WTC11 (cell line): ENCODE data around the gene YKT6. TPM values are rescaled to one million over a fixed set of nuclear protein-coding genes. Genes with fewer than 3 reads are reported as not detected.

Experiments
- ATAC-seq: fragments of 200-7000 bp; cut with Tn5 transposase; 2 replicates; pipeline ENCODE4 v1.10.0; 2021; ENCODE audit warnings: mild to moderate bottlenecking, moderate library complexity
- CTCF ChIA-PET: fragments of 300-600 bp; sonication (Branson Sonifier 250); formaldehyde crosslinking; loops from one replicate; lab custom pipeline; 2021; ENCODE audit warnings: antibody characterized with exemption; lab: Charles Lee
- POLR2A ChIA-PET: fragments of 350-600 bp; sonication (Branson Sonifier 250); formaldehyde crosslinking; loops from one replicate; lab custom pipeline; 2021; ENCODE audit warnings: antibody characterized with exemption; lab: Charles Lee
- DNase-seq: peaks from one replicate; pipeline ENCODE4 v3.0.0; 2021; ENCODE audit warnings: low spot score
- H3K27ac Mint-ChIP-seq: 2 replicates; pipeline ENCODE4 v1.8.0; 2021; ENCODE audit warnings: mixed read lengths
- H3K27me3 Mint-ChIP-seq: 2 replicates; pipeline ENCODE4 v1.8.0; 2021; ENCODE audit warnings: low read depth, mild to moderate bottlenecking, moderate library complexity, mixed read lengths
- H3K36me3 Mint-ChIP-seq: 2 replicates; pipeline ENCODE4 v1.8.0; 2021; ENCODE audit warnings: mixed read lengths
- H3K4me1 Mint-ChIP-seq: 2 replicates; pipeline ENCODE4 v1.8.0; 2022; ENCODE audit warnings: mixed read lengths
- H3K4me3 Mint-ChIP-seq: 2 replicates; pipeline ENCODE4 v1.8.0; 2021; ENCODE audit warnings: mild to moderate bottlenecking, moderate library complexity, mixed read lengths
- H3K9me3 Mint-ChIP-seq: 2 replicates; pipeline ENCODE4 v1.8.0; 2021; ENCODE audit warnings: mixed read lengths
- ARID4B ChIP-seq: sonication (generic); formaldehyde crosslinking; IDR thresholded peaks from 2 replicates; pipeline ENCODE4 v1.8.0; 2023; ENCODE audit warnings: missing genetic modification reagents, mild to moderate bottlenecking, borderline replicate concordance
- ATF2 ChIP-seq: sonication (generic); formaldehyde crosslinking; IDR thresholded peaks from 2 replicates; pipeline ENCODE4 v1.8.1; 2022; ENCODE audit warnings: low read depth, missing genetic modification reagents, borderline replicate concordance
- ELF4 ChIP-seq: sonication (generic); formaldehyde crosslinking; IDR thresholded peaks from 2 replicates; pipeline ENCODE4 v1.8.1; 2022; ENCODE audit warnings: low read depth, mild to moderate bottlenecking, moderate library complexity, missing genetic modification reagents
- ERG ChIP-seq: fragments of 250-450 bp; sonication (Bioruptor Pico); IDR thresholded peaks from 2 replicates; pipeline ENCODE4 v1.8.0; 2021; ENCODE audit warnings: mild to moderate bottlenecking
- FOXK1 ChIP-seq: sonication (generic); formaldehyde crosslinking; IDR thresholded peaks from 2 replicates; pipeline ENCODE4 v1.8.0; 2022; ENCODE audit warnings: mild to moderate bottlenecking, moderate library complexity, missing genetic modification reagents
- GABPB1 ChIP-seq: sonication (generic); formaldehyde crosslinking; IDR thresholded peaks from 2 replicates; pipeline ENCODE4 v1.8.1; 2023; ENCODE audit warnings: mild to moderate bottlenecking, missing genetic modification reagents
- HMGA2 ChIP-seq: fragments of 250-450 bp; sonication (Bioruptor Pico); IDR thresholded peaks from 2 replicates; pipeline ENCODE4 v1.4.0; 2021; ENCODE audit warnings: mild to moderate bottlenecking, moderate library complexity
- IRF2 ChIP-seq: sonication (generic); formaldehyde crosslinking; IDR thresholded peaks from 2 replicates; pipeline ENCODE4 v1.8.0; 2022; ENCODE audit warnings: low read depth, missing genetic modification reagents, borderline replicate concordance
- KAT7 ChIP-seq: sonication (generic); formaldehyde crosslinking; IDR thresholded peaks from 2 replicates; pipeline ENCODE4 v1.8.1; 2023; ENCODE audit warnings: missing genetic modification reagents, mild to moderate bottlenecking, borderline replicate concordance
- MLX ChIP-seq: sonication (generic); formaldehyde crosslinking; IDR thresholded peaks from 2 replicates; pipeline ENCODE4 v1.8.1; 2023; ENCODE audit warnings: mild to moderate bottlenecking, missing genetic modification reagents, moderate library complexity
- NFE2L1 ChIP-seq: sonication (generic); formaldehyde crosslinking; IDR thresholded peaks from 2 replicates; pipeline ENCODE4 v1.8.1; 2023; ENCODE audit warnings: missing genetic modification reagents
- NFYB ChIP-seq: sonication (generic); formaldehyde crosslinking; conservative IDR thresholded peaks from 2 replicates; pipeline ENCODE4 v1.8.0; 2022; ENCODE audit warnings: low read depth, missing genetic modification reagents
- PREB ChIP-seq: sonication (generic); formaldehyde crosslinking; IDR thresholded peaks from 2 replicates; pipeline ENCODE4 v1.8.1; 2022; ENCODE audit warnings: mild to moderate bottlenecking, missing genetic modification reagents, moderate library complexity, borderline replicate concordance
- RORB ChIP-seq: fragments of 250-450 bp; sonication (Bioruptor Pico); IDR thresholded peaks from 2 replicates; pipeline ENCODE4 v1.9.0; 2021; ENCODE audit warnings: mild to moderate bottlenecking
- SOX15 ChIP-seq: fragments of 250-450 bp; sonication (Bioruptor Pico); IDR thresholded peaks from 2 replicates; pipeline ENCODE4 v1.9.0; 2021; ENCODE audit warnings: mild to moderate bottlenecking
- SP1 ChIP-seq: sonication (generic); formaldehyde crosslinking; conservative IDR thresholded peaks from 2 replicates; pipeline ENCODE4 v1.8.1; 2022; ENCODE audit warnings: missing genetic modification reagents
- TCF7 ChIP-seq: sonication (generic); formaldehyde crosslinking; IDR thresholded peaks from 2 replicates; pipeline ENCODE4 v1.8.0; 2022; ENCODE audit warnings: mild to moderate bottlenecking, low read depth, missing genetic modification reagents, moderate library complexity
- ZNF263 ChIP-seq: sonication (generic); formaldehyde crosslinking; IDR thresholded peaks from 2 replicates; pipeline ENCODE4 v1.8.1; 2022; ENCODE audit warnings: low read depth, mild to moderate bottlenecking, moderate library complexity, missing genetic modification reagents
- ZNF416 ChIP-seq: fragments of 250-450 bp; sonication (Bioruptor Pico); IDR thresholded peaks from 2 replicates; pipeline ENCODE4 v1.9.0; 2021; ENCODE audit warnings: mild to moderate bottlenecking, inconsistent platforms
- ZNF423 ChIP-seq: fragments of 250-450 bp; sonication (Bioruptor Pico); IDR thresholded peaks from 2 replicates; pipeline ENCODE4 v2.1.2; 2022; ENCODE audit warnings: mild to moderate bottlenecking, moderate library complexity
- ZNF425 ChIP-seq: fragments of 250-450 bp; sonication (Bioruptor Pico); conservative IDR thresholded peaks from 2 replicates; pipeline ENCODE4 v1.9.0; 2021; ENCODE audit warnings: mild to moderate bottlenecking
- total RNA-seq: library from RNA; stranded (reverse); gene quantifications from 3 replicates; pipeline ENCODE4 v1.2.3, GENCODE V29; 2021

The YKT6 gene
- total RNA-seq, 1 experiment from 2014 or later = 102 TPM

- CTCF ChIA-PET = interaction anchor here (0.9 to 1.9 kb wide), 5 partner anchors 8 to 92 kb away, joined by 3 to 11 read pairs (median 5); no protein-coding TSS in a partner anchor
- no peaks in the 10 kb centered on the region for H3K36me3 Mint-ChIP-seq
- ATAC-seq (no peak), DNase-seq (no peak)
- H3K9me3 Mint-ChIP-seq = no peaks in the 10 kb centered on the region
- H3K27ac Mint-ChIP-seq = peak overlapping the region; percentile 13; the same call in 1 of the 2 replicates
- TF ChIP-seq MLX (CRISPR knock-in tag) = no peak
- no peak for TF ChIP-seq TCF7 (CRISPR knock-in tag)
- no peak for TF ChIP-seq ZNF416 (CRISPR knock-in tag)
- no peak for TF ChIP-seq IRF2 (CRISPR knock-in tag)
- TF ChIP-seq PREB (CRISPR knock-in tag) = no peak
- no peak for TF ChIP-seq FOXK1
- no peak for TF ChIP-seq ZNF263 (CRISPR knock-in tag)
- no peak for TF ChIP-seq ERG (CRISPR knock-in tag)
- no peak for TF ChIP-seq ARID4B
- no peak for TF ChIP-seq SOX15
- H3K27me3 Mint-ChIP-seq = no peaks in the 10 kb centered on the region
- peaks cover 15% of the 10 kb centered on the region for H3K4me1 Mint-ChIP-seq
- POLR2A ChIA-PET = no interaction called here
- H3K4me3 Mint-ChIP-seq = no peak overlapping the region
Measured at GRCh38 chr7:44223362-44224079, 22.7 kb downstream of the YKT6 start.

- DNase-seq (no peak), ATAC-seq (no peak)
- Mint-ChIP-seq H3K4me3 (no peak overlapping the region), H3K9me3 (no peaks in the 10 kb centered on the region), H3K27ac (no peak overlapping the region), H3K27me3 (no peaks in the 10 kb centered on the region), H3K36me3 (no peaks in the 10 kb centered on the region), H3K4me1 (peaks cover 10% of the 10 kb centered on the region)
- ChIA-PET POLR2A (no interaction called here), CTCF (interaction anchor here (1.1 to 1.9 kb wide), 3 partner anchors 17 to 93 kb away, joined by 4 to 11 read pairs (median 5); no protein-coding TSS in a partner anchor)
- no peak for TF ChIP-seq KAT7 (CRISPR knock-in tag)
- no peak for TF ChIP-seq ATF2 (CRISPR knock-in tag)
- TF ChIP-seq RORB (CRISPR knock-in tag) = no peak
- no peak for TF ChIP-seq GABPB1 (CRISPR knock-in tag)
- TF ChIP-seq HMGA2 = no peak
- no peak for TF ChIP-seq NFYB
- no peak for TF ChIP-seq SP1 (CRISPR knock-in tag)
- no peak for TF ChIP-seq NFE2L1 (CRISPR knock-in tag)
- TF ChIP-seq ELF4 (CRISPR knock-in tag) = no peak
- no peak for TF ChIP-seq ZNF425 (CRISPR knock-in tag)
- TF ChIP-seq ZNF423 (CRISPR knock-in tag) = no peak
Measured at GRCh38 chr7:44224080-44224973, 23.5 kb downstream of the YKT6 start.
